Suprapubic skin (tissue), 4 donors: ENCODE measurements around the gene SYTL1.

Experiments used
- CTCF ChIP-seq, 2 donors: fragments of 200-600 bp in 1 of 2; fragments of 450-650 bp in 1 of 2; sonication (generic) in 1 of 2; IDR thresholded peaks; one replicate each; pipeline ENCODE4 v1.5.1; 2016 to 2019; ENCODE audit warnings: antibody characterized with exemption in 2 of 2, mild to moderate bottlenecking in 1 of 2, moderate library complexity in 1 of 2
- POLR2A ChIP-seq, 2 donors: fragments of 450-650 bp; IDR thresholded peaks; one replicate each; pipeline ENCODE4 v1.6.1; 2017; ENCODE audit warnings: antibody characterized with exemption in 2 of 2, mild to moderate bottlenecking in 2 of 2, moderate library complexity in 2 of 2
- POLR2AphosphoS5 ChIP-seq, 3 donors: sonication (generic); formaldehyde crosslinking; IDR thresholded peaks; one replicate each; pipeline ENCODE4 v1.6.1; 2017; ENCODE audit warnings: antibody characterized with exemption in 3 of 3

DNA sequence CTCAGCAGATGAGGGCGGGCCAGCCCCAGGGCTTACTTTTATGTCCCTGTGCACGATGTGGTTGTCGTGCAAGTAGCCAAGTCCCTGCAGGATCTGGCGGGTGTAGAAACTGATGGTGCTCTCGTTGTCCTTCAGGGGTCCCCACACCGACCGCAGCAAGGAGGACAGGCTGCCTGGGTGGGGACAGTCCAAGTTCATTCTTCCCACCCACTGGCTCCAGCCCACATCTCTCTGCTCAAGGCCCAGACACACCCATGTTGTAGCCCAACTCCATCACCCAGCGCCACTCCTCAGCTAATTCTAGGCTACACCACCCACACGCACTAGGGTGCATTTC, 18.0 kb downstream of the SYTL1 start:
- TF ChIP-seq POLR2AphosphoS5 (IDR thresholded peaks at IDR 0.05): no peak
- no peak for TF ChIP-seq CTCF (IDR thresholded peaks at IDR 0.05)
- no peak for TF ChIP-seq POLR2A (IDR thresholded peaks at IDR 0.05)
